GM12878 (cell line): Measurements from ENCODE around the gene POU2F1. TPM values are rescaled to one million over a fixed set of nuclear protein-coding genes. Genes with fewer than 3 reads are reported as not detected.

Experiments
- ATAC-seq: fragments of 200-7000 bp; cut with Tn5 transposase; 3 replicates; pipeline ENCODE4 v1.9.1; 2020; ENCODE audit warnings: mild to moderate bottlenecking, moderate library complexity
- BruUV-seq: library from RNA; stranded (reverse); fragments of 400-500 nt; replicated peaks from 2 replicates; lab custom pipeline; 2021; lab: Mats Ljungman, UMichigan
- CTCF ChIA-PET: fragments of 300-600 bp; sonication (Branson Sonifier 250); formaldehyde crosslinking; extraction: SDS; loops from one replicate; lab custom pipeline; 2021; ENCODE audit warnings: inconsistent platforms; lab: Yijun Ruan, JAX
- POLR2A ChIA-PET: fragments of 350-600 bp; formaldehyde crosslinking; extraction: SDS; loops from one replicate; lab custom pipeline; 2021; ENCODE audit warnings: inconsistent platforms; lab: Charles Lee
- RAD21 ChIA-PET: fragments of 300-600 bp; sonication (Branson Sonifier 250); formaldehyde crosslinking; loops from one replicate; lab custom pipeline; 2023; ENCODE audit warnings: antibody characterized with exemption; ENCODE audit not compliant: unreplicated experiment; lab: Charles Lee
- SMC1A ChIA-PET: fragments of 300-600 bp; sonication (Branson Sonifier 250); formaldehyde crosslinking; loops from one replicate; lab custom pipeline; 2023; ENCODE audit not compliant: unreplicated experiment, uncharacterized antibody; lab: Charles Lee
- DNase-seq: peaks from one replicate; pipeline ENCODE4 v3.0.0-alpha.2; 2011; ENCODE audit warnings: low read depth, low spot score
- FAIRE-seq: peaks from 3 replicates; lab custom pipeline; 2011; peaks lifted over from hg19 to GRCh38; lab: Jason Lieb, UNC
- H2AFZ ChIP-seq: 2 replicates; pipeline ENCODE4 v1.6.0; 2011; ENCODE audit warnings: low read depth, low read length, control low read depth; ENCODE audit not compliant: control insufficient read depth
- H3K27ac ChIP-seq: 2 replicates; pipeline ENCODE4 v1.5.1; 2011; ENCODE audit warnings: control low read depth; ENCODE audit not compliant: control insufficient read depth, insufficient read depth
- H3K27me3 ChIP-seq, 2 experiments: replicated peaks in 1 of 2; 2 replicates each; pipeline versions ENCODE4 v1.6.0 to v1.6.1; 2011; ENCODE audit warnings: low read length in 1 of 2; ENCODE audit not compliant: control insufficient read depth in 2 of 2, insufficient read depth in 2 of 2
- H3K36me3 ChIP-seq, 2 experiments: 2 replicates each; pipeline ENCODE4 v1.5.1; 2011; ENCODE audit warnings: low read length in 1 of 2; ENCODE audit not compliant: control insufficient read depth in 2 of 2, insufficient read depth in 2 of 2
- H3K4me1 ChIP-seq: 2 replicates; pipeline ENCODE4 v1.6.1; 2011; ENCODE audit warnings: mild to moderate bottlenecking, low read length, moderate library complexity, mixed read lengths; ENCODE audit not compliant: control insufficient read depth, insufficient read depth
- H3K4me2 ChIP-seq: 2 replicates; pipeline ENCODE4 v1.6.0; 2011; ENCODE audit warnings: control low read depth; ENCODE audit not compliant: control insufficient read depth, insufficient read depth
- H3K4me3 ChIP-seq: fragments of 200-600 bp; sonication (generic); 2 replicates; pipeline ENCODE4 v1.5.1; 2016
- H3K79me2 ChIP-seq: 2 replicates; pipeline ENCODE4 v1.6.0; 2011; ENCODE audit warnings: low read length; ENCODE audit not compliant: control insufficient read depth, insufficient read depth
- H3K9ac ChIP-seq: 2 replicates; pipeline ENCODE4 v1.8.0; 2011; ENCODE audit warnings: low read length, control low read depth, mixed read lengths; ENCODE audit not compliant: control insufficient read depth, insufficient read depth
- H3K9me3 ChIP-seq: replicated peaks from 3 replicates; pipeline ENCODE4 v1.5.1; 2011; ENCODE audit warnings: mild to moderate bottlenecking, low read length; ENCODE audit not compliant: control insufficient read depth, insufficient read depth
- H4K20me1 ChIP-seq: 2 replicates; pipeline ENCODE4 v1.6.0; 2011; ENCODE audit not compliant: control insufficient read depth, insufficient read depth
- BCLAF1 ChIP-seq: fragments of 450-650 bp; IDR thresholded peaks from 2 replicates; pipeline ENCODE4 v1.6.1; 2017; ENCODE audit warnings: antibody characterized with exemption, mild to moderate bottlenecking, moderate library complexity
- E2F8 ChIP-seq: fragments of 450-650 bp; IDR thresholded peaks from 2 replicates; pipeline ENCODE4 v1.6.1; 2018; ENCODE audit warnings: mild to moderate bottlenecking, low read depth, moderate library complexity; ENCODE audit not compliant: partially characterized antibody
- EGR1 ChIP-seq, 2 experiments: IDR thresholded peaks; 1 replicate in 1 of 2; 2 replicates in 1 of 2; pipeline ENCODE4 v1.6.1; 2011 to 2012; ENCODE audit warnings: low read depth in 2 of 2, low read length in 2 of 2, borderline replicate concordance in 1 of 2, mild to moderate bottlenecking in 1 of 2, moderate library complexity in 1 of 2
- ETV6 ChIP-seq, 2 experiments: fragments of 450-650 bp in 1 of 2; IDR thresholded peaks in 1 of 2; conservative IDR thresholded peaks in 1 of 2; 2 replicates each; pipeline ENCODE4 v1.6.1; 2014; ENCODE audit warnings: antibody characterized with exemption in 1 of 2, borderline replicate concordance in 1 of 2, low read depth in 1 of 2, mild to moderate bottlenecking in 1 of 2, moderate library complexity in 1 of 2
- HDAC6 ChIP-seq: fragments of 200-600 bp; sonication (generic); IDR thresholded peaks from one replicate; pipeline ENCODE4 v1.8.0; 2017; ENCODE audit warnings: antibody characterized with exemption; ENCODE audit not compliant: unreplicated experiment
- KDM1A ChIP-seq: fragments of 200-600 bp; sonication (generic); IDR thresholded peaks from 2 replicates; pipeline ENCODE4 v1.6.1; 2016; ENCODE audit warnings: borderline replicate concordance
- MAX ChIP-seq: IDR thresholded peaks from 2 replicates; pipeline ENCODE4 v1.6.1; 2012; ENCODE audit warnings: low read depth, low read length, improper control_type of control experiment
- RFX5 ChIP-seq: IDR thresholded peaks from 2 replicates; pipeline ENCODE4 v1.6.1; 2011; ENCODE audit warnings: low read depth, low read length, improper control_type of control experiment
- SRF ChIP-seq, 2 experiments: IDR thresholded peaks; 2 replicates each; pipeline ENCODE4 v1.6.1; 2011; ENCODE audit warnings: low read depth in 2 of 2, low read length in 2 of 2, mild to moderate bottlenecking in 1 of 2, moderate library complexity in 1 of 2
- STAT1 ChIP-seq: fragments of 450-650 bp; conservative IDR thresholded peaks from 2 replicates; pipeline ENCODE4 v1.6.1; 2014; ENCODE audit warnings: antibody characterized with exemption, mild to moderate bottlenecking
- SUPT20H ChIP-seq: IDR thresholded peaks from 2 replicates; pipeline ENCODE4 v1.6.1; 2011; ENCODE audit warnings: low read depth, mild to moderate bottlenecking, low read length, moderate library complexity, borderline replicate concordance; ENCODE audit not compliant: control insufficient read depth
- TAF1 ChIP-seq: IDR thresholded peaks from 2 replicates; pipeline ENCODE4 v1.6.1; 2011; ENCODE audit warnings: mild to moderate bottlenecking, low read depth, low read length, borderline replicate concordance
- USF1 ChIP-seq: IDR thresholded peaks from 2 replicates; pipeline ENCODE4 v1.6.1; 2011; ENCODE audit warnings: borderline replicate concordance, low read depth, mild to moderate bottlenecking, moderate library complexity, mixed read lengths, low read length; ENCODE audit not compliant: insufficient read depth; ENCODE audit errors: extremely low read length
- ZNF207 ChIP-seq: fragments of 450-650 bp; IDR thresholded peaks from 2 replicates; pipeline ENCODE4 v1.6.1; 2014; ENCODE audit warnings: antibody characterized with exemption, mild to moderate bottlenecking, borderline replicate concordance
- WGBS: methylation state at CpG from one replicate; pipeline ENCODE4 v1.1.6; 2016; ENCODE audit warnings: low lambda C conversion rate; ENCODE audit not compliant: insufficient replicate concordance, insufficient coverage; ENCODE audit errors: missing lambda C conversion rate; 5-methylcytosine and 5-hydroxymethylcytosine counted together
- in situ Hi-C: fragments of 300-500 bp; cut with MboI; formaldehyde crosslinking; loops from 9 replicates; pipeline ENCODE4 v1.14.3; 2018; ENCODE audit warnings: mixed read lengths
- intact Hi-C: fragments of 100-400 bp; cut with micrococcal nuclease; formaldehyde crosslinking; loops from one replicate; pipeline ENCODE4 v1.14.2; 2022; ENCODE audit not compliant: unreplicated experiment
- polyA plus RNA-seq, 11 experiments: library from polyadenylated mRNA; depleted of rRNA in 4 of 11; unstranded in 6 of 11; stranded (reverse) in 5 of 11; fragments of >200 nt; fragmentation: Nextera tagmentation in 4 of 11; fragmentation: Illumina TruSeq in 1 of 11; extraction: Ambion mirVana in 4 of 11; extraction: Trizol in 1 of 11; gene quantifications; 1 replicate in 1 of 11; 2 replicates in 10 of 11; pipeline versions ENCODE4 v1.2.1 to v1.2.3, GENCODE V29; 2011 to 2016; ENCODE audit warnings: inconsistent platforms in 2 of 11, missing spikeins in 2 of 11, low read depth in 1 of 11
- total RNA-seq, 4 experiments: library from RNA; depleted of rRNA in 3 of 4; stranded (reverse); fragments of >200 nt in 3 of 4; fragmentation: Illumina TruSeq in 1 of 4; extraction: Trizol in 1 of 4; gene quantifications; 2 replicates each; pipeline versions ENCODE4 v1.2.1 to v1.2.3, GENCODE V29; 2013 to 2021

The POU2F1 gene
- total and polyA plus RNA-seq, 10 of the 15 experiments (the other 5 are each of a cell fraction or from before 2014, with no cell fraction given) = 2.5 to 21.7 (median 12.5) TPM

GRCh38 chr1:167440345-167440744 is 219.7 kb downstream of the POU2F1 start:
- in situ Hi-C loops = loop anchor here (5.0 to 10.0 kb wide), 3 partner anchors 176 to 526 kb away; no protein-coding TSS in a partner anchor
- no peak overlapping the region for H3K4me2 ChIP-seq
- no peaks in the 10 kb centered on the region; the same call in 2 of the 3 replicates for H3K9me3 ChIP-seq
- no peak overlapping the region for H3K27ac ChIP-seq
- no peak overlapping the region for H3K9ac ChIP-seq
- 88% methylated on average over 4 of the region's 4 CpGs for WGBS
- no peak overlapping the region for H3K4me3 ChIP-seq
- no peaks in the 10 kb centered on the region for H3K36me3 ChIP-seq
- H4K20me1 ChIP-seq = no peaks in the 10 kb centered on the region
- RAD21 ChIA-PET = interaction anchor here (0.9 to 2.9 kb wide), 8 partner anchors 14 to 381 kb away, joined by 3 to 17 read pairs (median 6); no protein-coding TSS in a partner anchor
- peaks cover 0 to 3% of the 10 kb centered on the region in 2 experiments; a peak in 1 of 4 replicates for H3K27me3 ChIP-seq
- POLR2A ChIA-PET = no interaction called here
- no peak for FAIRE-seq
- intact Hi-C loops = loop anchor here (10.0 kb wide), 2 partner anchors 316 to 526 kb away; no protein-coding TSS in a partner anchor
- no peak for ATAC-seq
- no peaks in the 10 kb centered on the region for H3K79me2 ChIP-seq
- CTCF ChIA-PET = interaction anchor here (1.2 to 5.5 kb wide), 12 partner anchors 14 to 381 kb away, joined by 3 to 55 read pairs (median 8); partner anchors contain the start of gene POU2F1
- no TSS peak for BruUV-seq
- SMC1A ChIA-PET = interaction anchor here (1.1 to 4.9 kb wide), 6 partner anchors 13 to 220 kb away, joined by 3 to 43 read pairs (median 4); no protein-coding TSS in a partner anchor
- H2AFZ ChIP-seq = no peak overlapping the region
- H3K4me1 ChIP-seq = peaks cover 8% of the 10 kb centered on the region
- DNase-seq = no peak
- TF ChIP-seq USF1 (no peak), E2F8 (no peak), KDM1A (no peak), SRF (IDR thresholded peaks at IDR 0.05; ENCODE audit: low read depth in 2 of 2, low read length in 2 of 2) (no peak), RFX5 (no peak), HDAC6 (no peak), ZNF207 (no peak), SUPT20H (no peak), MAX (no peak), BCLAF1 (no peak), TAF1 (no peak), EGR1 (IDR thresholded peaks at IDR 0.05; ENCODE audit: borderline replicate concordance in 1 of 2, low read depth in 2 of 2, low read length in 2 of 2) (no peak), ETV6 (conservative IDR thresholded peaks at IDR 0.05 in 1 of 2, IDR thresholded peaks at IDR 0.05 in 1 of 2; ENCODE audit: borderline replicate concordance in 1 of 2, low read depth in 1 of 2) (no peak), STAT1 (no peak)
